Measurements from ENCODE around the gene STEAP3.

DNA sequence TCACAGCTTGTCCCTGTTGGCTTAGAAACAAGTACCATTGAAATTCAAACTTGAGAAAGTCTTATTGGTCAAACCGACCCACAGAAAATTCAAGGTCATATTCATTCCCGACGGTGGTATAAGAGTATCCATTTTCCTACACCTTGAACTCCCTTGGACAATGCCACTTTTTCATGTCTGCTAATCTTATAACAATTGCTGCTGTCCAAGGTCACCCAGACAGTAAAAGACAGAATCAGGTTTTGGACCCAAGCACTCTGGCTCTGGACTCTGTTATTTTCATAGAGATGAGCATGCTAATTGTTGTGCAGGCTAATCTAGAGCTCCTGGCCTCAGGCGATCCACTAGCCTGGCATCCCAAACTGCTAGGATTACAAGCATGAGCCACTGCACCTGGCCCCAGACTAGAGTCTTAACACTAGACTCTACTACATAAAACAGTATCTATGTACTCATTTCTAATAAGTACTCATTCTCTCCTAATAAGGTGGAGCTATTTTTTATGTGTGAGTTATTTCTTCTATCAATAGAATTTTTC, 85.2 kb downstream of the STEAP3 start:
- TF ChIP-seq, protein P1, sequence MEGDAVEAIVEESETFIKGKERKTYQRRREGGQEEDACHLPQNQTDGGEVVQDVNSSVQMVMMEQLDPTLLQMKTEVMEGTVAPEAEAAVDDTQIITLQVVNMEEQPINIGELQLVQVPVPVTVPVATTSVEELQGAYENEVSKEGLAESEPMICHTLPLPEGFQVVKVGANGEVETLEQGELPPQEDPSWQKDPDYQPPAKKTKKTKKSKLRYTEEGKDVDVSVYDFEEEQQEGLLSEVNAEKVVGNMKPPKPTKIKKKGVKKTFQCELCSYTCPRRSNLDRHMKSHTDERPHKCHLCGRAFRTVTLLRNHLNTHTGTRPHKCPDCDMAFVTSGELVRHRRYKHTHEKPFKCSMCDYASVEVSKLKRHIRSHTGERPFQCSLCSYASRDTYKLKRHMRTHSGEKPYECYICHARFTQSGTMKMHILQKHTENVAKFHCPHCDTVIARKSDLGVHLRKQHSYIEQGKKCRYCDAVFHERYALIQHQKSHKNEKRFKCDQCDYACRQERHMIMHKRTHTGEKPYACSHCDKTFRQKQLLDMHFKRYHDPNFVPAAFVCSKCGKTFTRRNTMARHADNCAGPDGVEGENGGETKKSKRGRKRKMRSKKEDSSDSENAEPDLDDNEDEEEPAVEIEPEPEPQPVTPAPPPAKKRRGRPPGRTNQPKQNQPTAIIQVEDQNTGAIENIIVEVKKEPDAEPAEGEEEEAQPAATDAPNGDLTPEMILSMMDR (IDR thresholded peaks at IDR 0.05; ENCODE audit: low read depth, low read length): no peak
- TF ChIP-seq EZH2phosphoT487 (IDR thresholded peaks at IDR 0.05; ENCODE audit: low read depth): no peak
